GM13976 (cell line): ENCODE measurements around the gene ZNF280D.

Experiments
- DNase-seq: peaks from one replicate; pipeline ENCODE4 v3.0.0; 2012; ENCODE audit warnings: low spot score
- CTCF ChIP-seq: IDR thresholded peaks from 2 replicates; pipeline ENCODE4 v1.5.1; 2012; ENCODE audit warnings: borderline replicate concordance, mild to moderate bottlenecking; ENCODE audit not compliant: insufficient read depth; ENCODE audit errors: extremely low read depth, missing control alignments, control extremely low read depth
- in situ Hi-C: fragments of 300-500 bp; cut with MboI; formaldehyde crosslinking; loops from one replicate; pipeline ENCODE4 v1.12.0; 2022; ENCODE audit warnings: low sequenced_read_pairs, mixed read lengths, inconsistent platforms; ENCODE audit not compliant: unreplicated experiment

The ZNF280D gene

GRCh38 chr15:56613811-56614210 is 119.5 kb downstream of the ZNF280D start:
- DNase-seq: no peak
- no peak for TF ChIP-seq CTCF
- in situ Hi-C loops: no loop called here

GRCh38 chr15:56608993-56609392 is 124.3 kb downstream of the ZNF280D start:
- in situ Hi-C loops: no loop called here
- no peak for TF ChIP-seq CTCF
- no peak for DNase-seq

GRCh38 chr15:56608140-56608778 is 125.0 kb downstream of the ZNF280D start:
- in situ Hi-C loops: no loop called here
- no peak for TF ChIP-seq CTCF
- peak; percentile 53 for DNase-seq

- DNase-seq: no peak
- no peak for TF ChIP-seq CTCF
Observed at GRCh38 chr15:56602253-56602652, 131.1 kb downstream of the ZNF280D start.

GRCh38 chr15:56600380-56600779 is 132.9 kb downstream of the ZNF280D start:
- in situ Hi-C loops: no loop called here
- DNase-seq: no peak
- TF ChIP-seq CTCF: no peak

More at GRCh38 chr15:56602253-56602652, 131.1 kb downstream of the ZNF280D start:
- in situ Hi-C loops: no loop called here

DNA sequence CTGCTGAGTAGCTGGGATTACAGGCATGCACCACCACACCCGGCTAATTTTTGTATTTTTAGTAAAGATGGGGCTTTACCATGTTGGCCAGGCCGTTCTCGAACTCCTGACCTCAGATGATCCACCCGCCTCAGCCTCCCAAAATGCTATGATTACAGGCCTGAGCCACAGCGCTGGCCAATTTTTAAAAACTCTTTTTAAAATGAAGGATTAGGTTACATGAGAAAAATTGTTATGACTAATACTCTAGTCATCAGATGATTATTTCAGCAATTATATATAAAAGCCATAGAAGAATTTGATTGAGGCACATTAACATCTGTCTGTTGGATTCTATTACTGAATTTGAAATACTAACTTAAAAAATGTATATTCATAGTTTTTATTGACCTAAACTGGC is 134.3 kb downstream of the ZNF280D start:
- DNase-seq: no peak
- TF ChIP-seq CTCF: no peak
- in situ Hi-C loops: no loop called here
